D341Med (cell line): ENCODE data around the gene PYDC2.
"Not testable (repeated sequence)": the region's sequence is repeated elsewhere in the genome, so short reads cannot be mapped to it uniquely, and the experiment has no call there.

Experiments
- DNase-seq: peaks from one replicate; pipeline ENCODE4 v3.0.0; 2012; ENCODE audit warnings: low spot score

Gene PYDC2

DNA sequence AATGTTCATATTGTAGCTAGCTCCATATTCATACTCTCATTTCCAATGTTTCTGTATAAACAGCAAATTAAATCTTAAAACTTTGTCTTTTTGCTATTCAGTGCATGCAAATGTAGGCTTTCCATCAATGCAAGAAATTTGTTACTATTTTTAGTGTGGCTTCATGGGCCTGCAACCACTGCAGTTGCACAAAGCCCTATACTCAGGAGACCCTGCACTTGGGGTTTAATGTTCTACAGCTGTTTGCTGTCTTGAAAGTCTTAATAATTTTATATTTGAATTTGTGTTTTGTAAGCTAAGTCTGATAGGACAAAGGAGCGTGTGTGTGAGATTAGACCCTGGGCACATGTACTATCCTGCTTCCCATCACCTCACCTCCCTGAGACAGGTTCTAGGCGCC lies 9.6 kb downstream of the PYDC2 start:
- no peak for DNase-seq

- DNase-seq: no peak
Measured at GRCh38 chr3:191473661-191474198, 12.8 kb downstream of the PYDC2 start.

DNA sequence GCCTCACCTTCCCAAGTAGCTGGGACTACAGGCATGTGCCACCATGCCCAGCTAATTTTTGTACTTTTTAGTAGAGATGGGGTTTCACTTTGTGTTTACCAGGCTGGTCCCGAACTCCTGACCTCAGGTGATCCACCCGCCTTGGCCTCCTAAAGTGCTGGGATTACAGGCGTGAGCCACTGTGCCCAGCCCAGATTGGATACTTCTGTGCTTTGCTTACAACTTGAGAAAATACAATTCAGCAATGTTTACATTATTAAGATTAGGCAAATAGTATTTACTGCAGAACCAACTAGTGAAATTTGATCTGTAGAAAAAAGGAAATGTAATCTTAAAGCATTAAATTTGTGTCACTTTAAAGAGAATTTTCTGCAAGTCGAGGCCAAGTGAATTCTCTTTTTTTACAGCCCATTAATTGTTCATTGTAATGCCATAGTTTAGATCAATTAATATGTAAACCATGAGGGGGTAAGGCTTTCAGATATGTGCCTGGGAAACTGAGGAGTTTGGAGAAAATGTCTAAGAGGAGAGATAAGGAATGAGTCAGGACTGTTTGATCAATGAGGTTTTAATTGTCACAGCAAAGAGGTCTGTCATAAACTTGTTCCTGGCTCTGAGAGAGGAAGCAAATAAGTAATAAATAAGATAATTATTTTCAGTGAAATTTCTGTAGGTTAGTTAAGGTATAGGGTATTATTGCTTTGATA lies 15.3 kb downstream of the PYDC2 start:
- DNase-seq: no peak

GRCh38 chr3:191483994-191484393 lies 23.0 kb downstream of the PYDC2 start:
- not testable (repeated sequence) for DNase-seq

DNA sequence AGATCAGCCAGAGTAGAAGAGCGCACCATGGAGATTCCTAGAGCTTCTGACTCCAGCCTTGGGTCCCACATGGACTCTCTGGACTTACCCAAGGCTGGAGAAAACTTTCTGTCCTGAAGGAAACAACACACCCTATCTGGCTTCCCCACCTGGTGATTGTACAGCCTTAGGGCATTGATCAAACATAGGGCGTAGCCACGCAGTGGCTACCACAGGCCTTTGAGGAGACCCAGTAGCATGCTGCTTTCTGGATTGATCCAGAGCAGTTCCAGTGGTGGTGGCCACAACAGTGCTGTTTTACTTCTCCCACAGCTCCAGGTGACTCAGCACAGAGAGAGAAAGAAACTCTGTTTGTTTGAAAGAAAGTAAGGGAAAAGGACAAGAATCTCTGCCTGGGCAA lies 23.5 kb downstream of the PYDC2 start:
- no peak for DNase-seq

- DNase-seq: no peak
Measured at GRCh38 chr3:191492601-191493000, 31.6 kb downstream of the PYDC2 start.

- no peak for DNase-seq
Measured at GRCh38 chr3:191493336-191493735, 32.4 kb downstream of the PYDC2 start.

GRCh38 chr3:191499307-191500080 lies 38.5 kb downstream of the PYDC2 start:
- DNase-seq: peak; percentile 33

- no peak for DNase-seq
Measured at GRCh38 chr3:191500892-191501291, 39.9 kb downstream of the PYDC2 start.

- DNase-seq: peak; percentile 36
Measured at GRCh38 chr3:191502583-191502982, 41.6 kb downstream of the PYDC2 start.

- no peak for DNase-seq
Measured at GRCh38 chr3:191509078-191509477, 48.1 kb downstream of the PYDC2 start.
